ENCODE measurements around the gene SULT1C2.

The SULT1C2 gene

DNA sequence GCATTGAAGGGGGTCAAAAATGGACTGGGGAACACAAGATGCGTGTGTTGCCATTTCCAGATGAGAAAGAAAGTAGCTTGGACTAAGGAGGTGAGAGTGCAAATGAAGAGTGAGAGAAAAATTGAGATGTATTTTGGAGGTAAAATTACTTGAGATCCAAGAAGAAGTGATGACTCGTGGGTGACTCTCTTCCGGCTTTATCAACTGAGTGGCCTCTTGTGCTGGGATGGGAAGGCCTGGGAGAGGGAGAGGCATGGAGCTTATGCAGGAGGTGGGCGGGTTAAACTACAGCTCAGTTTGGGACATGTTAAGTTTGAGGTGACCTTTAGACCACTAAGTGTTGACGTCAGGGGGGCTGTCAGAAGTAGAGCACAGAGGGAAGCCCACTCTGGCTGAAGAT, 34.9 kb downstream of the SULT1C2 start:
- TF ChIP-seq, protein P1, sequence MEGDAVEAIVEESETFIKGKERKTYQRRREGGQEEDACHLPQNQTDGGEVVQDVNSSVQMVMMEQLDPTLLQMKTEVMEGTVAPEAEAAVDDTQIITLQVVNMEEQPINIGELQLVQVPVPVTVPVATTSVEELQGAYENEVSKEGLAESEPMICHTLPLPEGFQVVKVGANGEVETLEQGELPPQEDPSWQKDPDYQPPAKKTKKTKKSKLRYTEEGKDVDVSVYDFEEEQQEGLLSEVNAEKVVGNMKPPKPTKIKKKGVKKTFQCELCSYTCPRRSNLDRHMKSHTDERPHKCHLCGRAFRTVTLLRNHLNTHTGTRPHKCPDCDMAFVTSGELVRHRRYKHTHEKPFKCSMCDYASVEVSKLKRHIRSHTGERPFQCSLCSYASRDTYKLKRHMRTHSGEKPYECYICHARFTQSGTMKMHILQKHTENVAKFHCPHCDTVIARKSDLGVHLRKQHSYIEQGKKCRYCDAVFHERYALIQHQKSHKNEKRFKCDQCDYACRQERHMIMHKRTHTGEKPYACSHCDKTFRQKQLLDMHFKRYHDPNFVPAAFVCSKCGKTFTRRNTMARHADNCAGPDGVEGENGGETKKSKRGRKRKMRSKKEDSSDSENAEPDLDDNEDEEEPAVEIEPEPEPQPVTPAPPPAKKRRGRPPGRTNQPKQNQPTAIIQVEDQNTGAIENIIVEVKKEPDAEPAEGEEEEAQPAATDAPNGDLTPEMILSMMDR (IDR thresholded peaks at IDR 0.05; ENCODE audit: borderline replicate concordance, insufficient read depth, low read depth, low read length), result no peak
- H3K4me3 ChIP-seq (ENCODE audit: low read depth, low read length), result no peak overlapping the region

DNA sequence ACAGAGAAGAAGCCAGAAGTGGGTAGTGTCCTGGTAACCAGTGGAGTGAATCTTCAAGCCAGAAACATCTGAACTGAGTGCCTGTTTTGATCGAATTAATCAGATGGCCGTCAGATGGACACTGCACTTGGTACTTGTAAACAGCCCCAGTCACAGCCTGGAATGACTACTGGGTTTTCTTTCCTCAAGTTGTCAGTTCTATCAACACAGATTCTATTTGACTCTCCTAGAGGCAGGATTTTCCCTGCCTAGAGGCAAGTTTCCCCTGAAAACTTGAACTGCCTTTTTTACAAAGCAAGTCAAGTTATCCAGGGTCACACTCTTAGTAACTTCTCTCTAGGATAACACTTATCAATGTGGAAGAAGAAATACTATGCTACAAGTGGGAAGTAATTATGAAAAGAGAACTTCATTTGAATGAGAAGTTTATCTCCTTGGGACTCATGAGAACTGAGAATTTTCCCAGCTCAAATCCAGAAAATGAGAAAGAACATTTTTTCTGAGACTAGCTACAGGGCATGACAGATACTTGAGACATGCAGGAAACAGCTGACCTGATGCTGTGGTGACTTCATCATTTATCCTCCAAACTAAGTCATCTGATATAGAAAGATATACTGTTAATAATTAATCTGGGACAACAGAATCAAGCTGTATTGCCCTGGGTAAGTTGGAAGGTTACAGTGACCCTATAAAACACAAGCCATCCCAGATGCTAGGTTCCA, 36.0 kb downstream of the SULT1C2 start:
- no peak overlapping the region for H3K4me3 ChIP-seq (ENCODE audit: low read depth, low read length)
- TF ChIP-seq, protein P1 (IDR thresholded peaks at IDR 0.05; ENCODE audit: borderline replicate concordance, insufficient read depth, low read depth, low read length), result no peak

GRCh38 chr2:108325756-108326155, 37.1 kb downstream of the SULT1C2 start:
- TF ChIP-seq, protein P1 (IDR thresholded peaks at IDR 0.05; ENCODE audit: borderline replicate concordance, insufficient read depth, low read depth, low read length), result no peak
- H3K4me3 ChIP-seq (ENCODE audit: low read depth, low read length), result no peak overlapping the region

- H3K4me3 ChIP-seq (ENCODE audit: low read depth, low read length), result no peak overlapping the region
- TF ChIP-seq, protein P1 (IDR thresholded peaks at IDR 0.05; ENCODE audit: borderline replicate concordance, insufficient read depth, low read depth, low read length), result no peak
Observed at GRCh38 chr2:108329771-108330170, 41.1 kb downstream of the SULT1C2 start.

- no peak overlapping the region for H3K4me3 ChIP-seq (ENCODE audit: low read depth, low read length)
- TF ChIP-seq, protein P1 (IDR thresholded peaks at IDR 0.05; ENCODE audit: borderline replicate concordance, insufficient read depth, low read depth, low read length), result no peak
Observed at GRCh38 chr2:108330979-108331378, 42.3 kb downstream of the SULT1C2 start.

DNA sequence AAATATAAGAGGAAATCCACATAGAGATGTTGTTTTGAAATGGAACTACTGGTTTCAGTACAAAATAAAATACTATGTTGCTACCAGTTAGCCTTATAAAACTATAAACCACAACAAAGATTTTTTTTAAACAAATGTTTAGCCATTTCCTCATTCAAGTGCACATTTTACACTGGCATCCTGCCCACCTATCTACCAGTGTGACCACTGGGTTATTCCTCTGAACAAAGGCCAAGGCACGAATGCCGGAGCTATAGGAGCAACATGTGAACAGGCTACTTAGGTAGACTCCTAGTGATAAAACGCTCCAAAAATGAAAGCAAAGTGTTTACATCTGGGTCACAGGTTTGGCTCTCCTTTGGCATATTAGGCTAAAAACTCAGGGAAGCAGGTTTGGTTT, 57.3 kb downstream of the SULT1C2 start:
- TF ChIP-seq, protein P1 (IDR thresholded peaks at IDR 0.05; ENCODE audit: borderline replicate concordance, insufficient read depth, low read depth, low read length), result no peak
- H3K4me3 ChIP-seq (ENCODE audit: low read depth, low read length), result no peak overlapping the region

DNA sequence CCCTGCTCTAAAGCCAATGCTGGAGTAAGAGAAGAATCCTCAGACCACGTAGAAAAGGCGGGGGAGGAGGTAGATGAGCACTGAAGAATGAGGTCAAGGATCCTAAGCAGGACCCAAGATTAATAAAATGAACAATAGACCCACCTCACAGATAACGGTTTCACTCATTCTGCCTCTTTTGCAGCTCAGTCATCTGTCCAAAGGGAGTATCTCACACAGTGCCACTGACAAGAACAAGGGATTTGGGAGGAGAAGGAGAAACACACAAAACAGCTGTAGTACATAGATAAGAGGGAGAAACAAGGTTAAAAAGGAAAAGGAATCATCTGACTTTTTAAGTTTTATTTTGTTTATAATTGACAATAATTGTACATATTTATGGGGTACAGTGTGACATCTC, 58.1 kb downstream of the SULT1C2 start:
- no peak overlapping the region for H3K4me3 ChIP-seq (ENCODE audit: low read depth, low read length)
- TF ChIP-seq, protein P1 (IDR thresholded peaks at IDR 0.05; ENCODE audit: borderline replicate concordance, insufficient read depth, low read depth, low read length), result no peak

Data from GM12875 (cell line).